Stimulated activated CD4-positive, alpha-beta T cell treated with anti-CD3 and anti-CD28 coated beads, Interleukin-4, amount 100 ng/mL, for 4 hours (primary cell): ENCODE results near the gene FBXL7.

Source experiments
- DNase-seq, 2 experiments: peaks; one replicate each; pipeline ENCODE4 v3.0.0-alpha.2; 2020

FBXL7 gene

DNA sequence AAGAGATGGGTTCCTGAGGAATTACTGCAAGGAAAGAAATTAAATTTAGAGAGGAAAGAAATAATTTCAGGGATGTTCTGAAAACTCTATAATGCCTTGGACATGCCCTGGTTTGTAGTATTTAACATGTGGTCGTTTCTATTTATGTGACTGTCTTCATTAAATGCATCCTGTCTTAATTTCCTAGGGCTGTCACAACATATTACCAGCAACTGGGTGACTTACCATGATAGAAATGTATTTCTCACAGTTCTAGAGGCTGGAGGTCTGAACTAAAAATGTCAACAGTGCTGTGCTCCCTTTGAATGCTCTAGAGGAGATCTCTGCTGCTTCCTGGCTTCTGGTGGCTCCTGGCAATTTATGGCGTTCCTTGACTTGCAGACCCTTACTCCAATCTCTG lies 287.7 kb downstream of the FBXL7 start:
- no peak for DNase-seq

DNA sequence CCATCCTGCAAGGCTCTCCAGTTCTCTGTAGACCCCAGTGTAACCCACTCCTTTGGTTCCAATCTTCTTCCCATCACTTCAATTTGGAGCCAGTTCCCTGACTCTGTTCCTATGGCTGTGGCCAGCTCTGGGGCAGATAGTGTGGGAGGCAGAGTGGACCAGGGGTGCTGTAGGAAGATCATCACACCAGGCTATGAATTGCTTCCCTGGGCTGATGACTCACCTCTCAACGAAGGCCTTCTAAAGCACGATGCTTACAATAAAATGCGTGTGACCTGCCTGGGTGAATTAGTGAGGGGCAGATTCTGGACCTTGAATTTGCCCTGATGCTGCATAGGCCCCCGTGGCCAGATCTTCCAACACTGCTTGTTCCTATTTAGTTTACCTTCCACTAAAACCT lies 289.7 kb downstream of the FBXL7 start:
- DNase-seq: no peak

DNA sequence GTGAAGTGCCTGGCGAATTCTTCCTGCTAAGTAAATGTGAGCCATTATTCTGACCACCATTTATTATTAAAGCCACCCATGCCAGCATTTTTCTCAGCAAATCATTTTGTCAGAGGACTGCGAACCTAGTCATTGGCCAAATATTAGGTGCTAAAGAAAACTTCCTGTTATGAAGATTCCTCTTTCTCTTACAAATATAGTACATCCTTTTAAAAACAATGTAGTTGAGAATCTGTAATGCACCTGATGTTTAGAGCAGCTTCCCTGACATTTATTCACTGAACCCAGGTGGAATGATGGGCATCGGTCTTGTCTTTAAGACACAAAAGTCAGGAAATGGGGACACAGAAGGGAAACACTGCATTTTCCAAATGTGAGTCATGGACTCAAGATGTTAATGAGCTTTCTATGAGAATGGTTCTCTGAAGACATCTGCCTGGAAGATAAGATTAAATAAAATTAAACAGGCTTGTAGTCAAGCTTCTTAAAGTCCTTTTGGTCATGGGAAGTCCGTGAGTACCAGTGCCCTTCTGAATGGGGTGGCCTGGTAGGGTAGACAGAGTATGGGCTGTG lies 290.6 kb downstream of the FBXL7 start:
- DNase-seq: no peak

DNA sequence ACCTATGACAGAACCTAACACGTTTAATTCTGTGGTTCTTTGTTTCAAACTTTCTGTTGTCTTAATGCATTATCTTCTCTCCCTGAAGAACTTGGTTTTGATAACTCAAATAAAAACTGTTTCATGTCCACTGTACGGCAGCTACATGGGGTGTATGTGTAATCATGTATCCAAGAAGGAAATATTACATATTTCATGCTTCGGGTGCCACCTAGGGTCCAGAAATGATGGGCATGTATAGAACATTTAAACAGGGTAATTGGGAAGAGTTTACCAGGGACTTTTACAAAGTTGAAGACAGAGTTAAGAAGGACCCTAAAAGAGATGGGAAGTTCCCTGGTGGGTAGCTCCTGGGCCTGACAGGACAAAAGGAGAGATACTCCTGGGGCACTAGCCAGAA lies 291.3 kb downstream of the FBXL7 start:
- no peak for DNase-seq

DNA sequence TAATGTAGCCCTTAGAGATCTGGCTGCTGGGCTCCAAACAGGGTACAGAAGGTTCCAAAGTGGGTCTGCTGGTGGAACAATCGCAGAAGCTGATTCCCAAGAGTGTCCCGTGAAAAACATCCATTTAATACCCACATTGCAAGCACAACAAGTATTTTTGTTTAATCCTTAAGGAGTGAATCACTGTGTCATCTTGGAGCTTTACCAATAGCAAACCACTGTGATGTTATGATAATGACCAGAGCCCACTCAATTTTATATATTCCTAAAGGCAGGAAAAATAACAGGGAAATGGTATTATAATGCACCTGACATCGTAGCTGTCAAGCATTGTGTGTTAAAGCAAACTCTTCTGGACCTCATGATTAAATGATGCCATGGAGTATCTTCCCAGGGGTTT lies 291.9 kb downstream of the FBXL7 start:
- no peak for DNase-seq

DNA sequence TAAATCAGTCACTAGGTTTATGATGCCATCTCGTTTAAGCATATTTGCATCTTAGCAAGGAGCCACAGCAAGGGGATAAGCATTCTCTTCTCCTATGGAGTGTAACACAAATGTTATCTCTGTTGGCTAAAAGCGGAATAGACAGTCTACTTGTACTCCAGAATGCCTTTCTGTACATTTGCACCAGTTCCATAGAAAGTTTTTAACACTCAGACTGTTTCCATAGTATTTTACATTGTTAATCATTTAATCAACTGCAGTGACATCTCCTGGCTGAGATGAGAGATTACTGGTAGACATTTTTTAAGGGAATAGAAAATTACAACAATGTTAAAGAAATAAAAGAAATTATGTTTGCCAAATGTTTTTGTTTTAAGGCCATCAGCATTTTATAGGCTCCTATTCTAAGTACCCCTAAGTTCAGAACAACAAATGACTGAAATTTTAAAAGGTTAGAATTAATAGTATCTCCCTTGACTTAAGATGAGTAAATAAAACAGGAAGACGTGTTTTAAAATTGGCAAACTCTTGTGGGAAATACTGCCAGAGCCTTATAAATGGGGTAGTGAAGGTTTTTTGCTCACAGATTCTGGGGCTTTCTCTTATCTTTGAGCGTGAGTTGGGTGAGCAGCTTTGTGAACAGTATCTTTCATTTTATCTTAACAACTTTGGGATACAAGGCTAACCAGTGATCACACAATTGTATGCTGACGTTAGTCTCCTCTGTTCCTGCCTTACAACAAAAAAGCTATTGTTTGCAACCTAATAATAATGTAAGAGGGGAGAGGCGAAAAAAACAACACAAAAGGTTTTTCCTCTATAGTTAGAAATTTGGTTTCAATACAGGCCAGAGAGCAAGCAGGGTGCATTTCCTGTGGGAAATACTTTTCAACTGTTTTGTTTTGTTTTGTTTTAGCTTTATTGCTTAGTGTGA lies 294.3 kb downstream of the FBXL7 start:
- no peak for DNase-seq

DNA sequence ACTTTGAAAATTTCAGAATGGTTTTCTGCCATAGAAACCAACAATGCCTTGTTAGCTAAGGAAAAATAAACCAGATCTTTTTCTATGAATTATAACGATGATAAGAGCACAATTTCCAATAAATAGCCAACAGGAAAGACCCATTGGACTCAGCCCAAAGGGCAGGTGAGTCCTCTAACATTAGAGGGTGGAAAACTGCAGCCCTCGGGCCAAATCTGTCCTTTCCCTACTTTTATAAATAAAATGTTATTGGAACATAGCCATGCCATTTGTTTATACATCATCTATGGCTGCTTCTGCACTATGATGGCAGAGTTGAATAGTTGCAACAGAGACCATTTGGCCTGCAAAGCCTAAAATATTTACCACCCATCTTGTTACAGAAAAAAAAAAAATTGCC lies 296.1 kb downstream of the FBXL7 start:
- no peak for DNase-seq

DNA sequence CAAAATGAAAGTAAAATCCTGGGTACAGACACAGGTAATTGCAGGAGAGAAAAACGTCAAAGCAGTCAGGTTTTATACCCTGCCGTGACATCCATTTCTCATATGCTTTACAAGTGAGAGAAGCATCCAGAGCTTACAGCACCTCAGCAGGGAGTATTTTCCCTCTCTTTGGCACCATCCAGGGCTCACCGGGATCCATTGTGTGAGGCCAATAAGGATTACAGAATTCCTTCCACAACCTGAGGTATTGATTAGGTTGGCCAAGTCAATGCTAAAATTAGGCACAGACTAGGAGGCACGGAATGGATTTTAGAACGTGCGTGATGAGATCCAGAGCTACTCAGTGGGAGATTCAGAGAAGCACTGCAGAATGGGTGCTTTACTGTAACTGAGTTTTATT lies 296.6 kb downstream of the FBXL7 start:
- no peak for DNase-seq

DNA sequence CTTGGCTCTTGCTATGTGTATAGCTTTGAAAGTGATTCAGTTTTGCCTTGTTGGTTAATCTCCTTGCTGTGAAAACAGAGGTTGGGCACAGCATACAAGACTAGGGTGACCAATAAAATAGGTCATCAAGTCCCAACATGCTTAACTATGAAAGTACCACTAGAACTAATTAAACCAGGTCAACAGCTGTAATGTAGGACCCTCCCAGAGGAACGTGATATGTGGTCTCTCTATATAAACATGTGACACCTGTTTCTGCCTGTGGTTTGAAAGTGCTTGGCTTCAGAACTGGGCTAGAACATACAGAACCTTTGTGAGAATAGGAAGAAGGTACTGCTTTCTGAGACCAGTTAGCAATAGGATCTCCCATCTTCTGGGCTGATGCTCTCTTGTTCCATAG lies 297.1 kb downstream of the FBXL7 start:
- no peak for DNase-seq

DNA sequence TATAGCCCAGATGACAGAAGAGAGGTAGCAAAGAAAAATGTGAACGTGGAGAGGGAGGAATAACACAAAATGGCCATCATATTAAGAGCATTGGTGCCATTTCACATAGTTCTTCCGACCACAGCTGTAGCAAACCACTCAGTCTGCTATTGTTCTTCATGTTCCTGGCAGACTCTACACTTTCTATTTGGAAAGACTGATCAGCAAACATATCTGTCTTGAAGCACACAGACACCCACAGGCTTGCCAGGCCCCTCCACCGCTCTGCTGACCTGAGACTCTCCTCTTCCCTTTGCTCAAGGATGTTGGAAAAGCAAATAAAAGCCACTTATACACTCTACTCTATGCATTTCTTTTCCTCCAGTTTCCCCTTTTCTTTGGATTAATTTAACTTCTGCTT lies 298.0 kb downstream of the FBXL7 start:
- no peak for DNase-seq

DNA sequence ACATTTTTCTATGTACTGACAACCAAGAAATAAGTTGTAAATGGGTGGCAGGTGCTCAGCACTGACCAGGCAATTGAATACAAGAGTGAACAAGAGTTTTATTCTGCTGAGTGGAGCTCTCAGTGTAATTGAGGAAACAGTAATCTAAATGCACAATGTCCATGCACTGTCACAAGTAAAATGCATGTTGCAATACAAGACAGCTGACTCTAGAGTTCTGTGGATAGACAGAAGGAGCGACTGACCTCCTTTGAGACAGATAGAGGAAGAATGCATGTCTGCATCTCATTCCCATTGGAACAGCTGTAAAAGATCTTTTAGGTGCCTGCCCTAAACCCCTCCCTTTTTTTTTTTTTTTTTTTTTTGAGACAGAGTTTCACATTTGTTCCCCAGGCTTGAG lies 299.0 kb downstream of the FBXL7 start:
- no peak for DNase-seq

DNA sequence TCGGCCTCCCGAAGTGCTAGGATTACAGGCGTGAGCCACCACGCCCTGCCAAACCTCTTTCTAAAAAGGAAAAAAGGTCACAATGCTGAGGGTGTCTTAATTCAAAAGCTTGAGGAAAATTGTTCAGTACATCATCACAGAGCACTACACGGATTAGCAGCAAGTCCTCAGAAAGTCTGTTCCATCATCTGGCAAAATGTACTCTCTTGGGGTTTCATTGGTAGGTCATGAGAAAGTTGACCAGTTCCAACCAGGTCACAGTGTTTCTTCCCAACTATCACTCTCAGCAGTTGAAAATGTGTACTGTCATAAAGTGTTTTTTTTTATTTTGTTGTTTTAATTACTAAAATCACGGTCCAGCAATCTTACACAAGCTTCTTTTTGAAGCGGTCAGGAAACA lies 299.6 kb downstream of the FBXL7 start:
- DNase-seq: no peak

DNA sequence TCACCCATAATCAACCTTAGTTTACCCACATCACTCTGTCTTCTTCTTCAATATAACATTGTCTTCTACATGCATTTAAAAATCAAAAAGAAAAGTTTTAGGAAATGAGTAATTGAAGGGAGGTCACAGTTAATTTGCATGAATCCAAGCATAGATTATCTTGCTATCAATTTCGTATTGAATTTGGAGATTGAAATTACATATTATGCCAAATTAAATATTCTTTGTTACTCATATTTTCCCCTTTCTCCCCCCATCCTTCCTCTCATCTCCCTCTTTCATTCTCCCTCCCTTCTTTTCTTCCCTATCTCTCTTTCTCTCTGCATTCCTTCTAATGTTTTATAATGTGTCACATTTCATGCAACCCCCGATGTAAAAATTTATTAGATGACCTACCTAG lies 303.3 kb downstream of the FBXL7 start:
- DNase-seq: no peak

DNA sequence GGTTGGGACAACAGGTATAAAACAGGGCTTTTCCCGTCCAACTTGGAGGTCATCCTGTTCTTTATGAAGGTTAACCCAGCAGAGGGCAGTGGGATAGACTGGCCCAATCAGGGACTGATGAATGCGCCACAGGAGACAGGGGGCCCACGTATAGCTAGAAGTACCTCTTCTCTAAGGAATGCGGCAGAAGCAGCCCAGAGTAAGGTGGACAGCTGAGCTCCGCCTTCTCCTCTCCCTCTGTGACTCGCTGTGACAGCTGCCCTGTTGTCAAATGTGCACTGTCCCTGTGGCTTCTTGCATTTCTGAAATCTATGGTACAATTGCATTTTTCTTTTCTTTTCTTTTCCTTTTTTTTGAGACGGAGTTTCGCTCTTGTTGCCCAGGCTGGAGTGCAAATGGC lies 306.6 kb downstream of the FBXL7 start:
- no peak for DNase-seq

DNA sequence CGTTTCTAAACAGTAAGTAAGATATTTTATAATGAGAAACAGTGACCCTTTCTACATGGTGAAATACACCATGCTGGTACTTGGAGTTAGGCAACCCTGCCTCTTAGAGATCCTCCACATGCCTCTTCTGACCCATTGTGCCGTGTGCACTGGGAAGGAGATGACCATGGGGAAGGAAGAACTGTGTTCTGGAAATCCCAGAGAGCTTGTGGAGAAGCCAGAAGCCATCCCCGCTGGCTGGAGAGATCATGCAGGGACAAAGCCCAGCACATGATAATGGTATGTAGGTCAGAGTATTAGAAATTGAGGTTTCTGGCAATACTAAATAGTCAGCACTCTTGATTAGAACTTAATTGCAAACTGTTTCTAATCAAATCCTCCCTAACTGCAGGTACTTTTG lies 307.3 kb downstream of the FBXL7 start:
- no peak for DNase-seq

DNA sequence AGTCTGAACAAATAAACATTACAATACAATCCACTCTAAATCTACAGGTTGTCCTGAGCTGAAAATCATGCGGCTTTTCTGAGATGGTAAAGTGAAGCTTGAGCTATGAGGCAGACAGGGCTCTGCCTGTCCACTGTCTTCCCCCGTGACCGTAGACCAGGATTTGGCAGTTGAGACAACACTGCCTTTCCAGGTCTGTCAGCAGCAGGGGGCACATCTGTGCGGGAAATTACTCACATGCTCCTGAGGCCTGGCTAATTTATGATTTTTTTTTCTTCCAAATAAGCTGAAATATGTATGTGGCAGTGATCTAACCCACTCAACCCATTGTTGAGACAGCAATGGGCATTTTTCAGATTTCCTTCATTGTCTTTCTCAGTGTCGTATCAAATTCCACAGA lies 307.9 kb downstream of the FBXL7 start:
- DNase-seq: no peak

DNA sequence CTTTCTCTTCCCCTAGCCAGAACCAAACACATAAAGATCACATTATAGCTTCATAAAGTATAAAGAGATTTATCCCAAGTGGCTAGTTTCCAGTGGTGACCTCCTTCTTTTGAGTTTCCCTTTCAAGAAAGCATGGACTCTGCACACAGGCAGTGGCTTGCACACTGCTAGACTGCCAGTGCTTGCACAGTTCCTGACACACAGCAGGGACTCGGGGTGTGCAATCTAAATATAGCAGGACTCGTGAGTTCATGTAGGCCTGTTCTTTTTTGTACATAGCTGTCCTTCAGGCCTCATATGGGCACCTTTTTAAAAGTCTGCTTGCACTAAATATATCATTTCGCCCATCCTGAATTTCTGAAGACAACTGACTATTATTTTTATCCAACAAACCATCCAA lies 308.6 kb downstream of the FBXL7 start:
- DNase-seq: no peak

DNA sequence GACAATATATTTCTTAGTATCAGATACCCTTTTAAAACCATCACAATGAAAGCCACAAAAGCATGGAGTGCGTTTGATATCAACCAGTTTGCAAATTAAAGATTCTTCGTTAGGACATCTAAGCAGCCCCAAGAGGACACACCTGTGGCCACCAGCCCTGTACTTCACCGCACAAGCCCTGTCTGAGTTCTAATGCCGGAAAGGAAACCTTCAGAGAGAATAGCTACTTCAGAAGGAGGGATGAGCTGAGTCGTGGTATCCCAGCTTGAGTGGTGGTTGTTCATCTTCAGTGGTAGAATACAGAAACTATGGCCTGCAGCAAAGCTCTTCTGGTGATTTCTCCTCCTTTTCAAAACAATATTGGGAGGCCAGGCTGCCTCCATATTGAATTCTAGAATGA lies 319.6 kb downstream of the FBXL7 start:
- DNase-seq: no peak

DNA sequence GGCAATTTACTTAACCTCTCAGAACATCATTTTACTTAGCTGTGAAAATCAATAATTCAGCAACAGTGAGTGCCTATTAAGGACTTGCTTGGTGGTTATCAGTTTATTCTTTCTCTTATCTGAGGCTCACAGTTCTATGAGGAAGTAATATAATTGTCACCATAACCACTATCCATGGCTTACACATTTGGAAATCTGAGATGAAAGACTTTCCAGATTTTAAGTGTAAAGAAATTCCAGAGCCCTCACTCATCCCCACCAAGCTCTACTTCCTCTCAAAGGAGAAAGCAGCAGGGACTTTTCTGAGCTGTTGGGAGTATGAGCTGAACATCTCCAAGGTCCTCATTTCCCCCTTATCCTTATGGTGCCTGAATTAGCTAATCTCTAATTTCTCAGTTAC lies 321.5 kb downstream of the FBXL7 start:
- no peak for DNase-seq

DNA sequence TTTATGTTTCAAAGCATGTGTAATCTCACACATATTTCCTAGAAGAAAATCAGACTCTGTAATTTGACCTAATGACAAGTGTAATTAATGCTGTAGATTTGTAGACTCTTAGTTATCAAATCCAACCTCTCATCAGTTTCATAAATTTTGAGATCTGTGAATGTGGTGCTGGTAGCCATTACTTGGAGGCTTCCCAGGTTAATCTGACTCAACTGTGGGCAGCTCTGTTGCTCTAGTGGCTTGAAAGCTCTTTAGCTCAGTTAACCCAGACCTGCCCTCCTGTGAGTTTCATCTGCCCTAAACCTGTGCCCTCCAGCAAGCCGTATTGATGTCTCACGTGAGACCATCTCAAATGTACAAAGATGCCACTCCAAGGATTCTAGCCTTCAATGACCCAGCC lies 323.4 kb downstream of the FBXL7 start:
- DNase-seq: no peak

DNA sequence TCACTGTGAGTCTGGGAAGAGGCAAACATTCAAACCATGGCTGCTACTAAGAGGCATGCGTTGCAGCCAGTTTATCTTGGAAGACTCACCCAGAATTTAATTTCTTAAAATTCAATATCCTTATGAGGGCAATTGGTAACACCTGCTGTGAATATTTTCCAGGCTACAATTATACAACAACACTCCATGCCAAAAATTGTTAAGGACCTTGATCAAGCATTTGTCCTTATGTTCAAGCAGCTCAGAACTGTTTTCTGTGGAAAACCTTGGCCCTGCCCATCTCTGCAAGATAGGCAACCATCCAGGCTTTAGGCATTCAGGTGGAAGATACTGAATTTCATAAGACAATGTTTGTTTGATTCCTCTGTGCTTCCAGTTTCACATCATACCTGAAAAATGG lies 327.8 kb downstream of the FBXL7 start:
- no peak for DNase-seq

DNA sequence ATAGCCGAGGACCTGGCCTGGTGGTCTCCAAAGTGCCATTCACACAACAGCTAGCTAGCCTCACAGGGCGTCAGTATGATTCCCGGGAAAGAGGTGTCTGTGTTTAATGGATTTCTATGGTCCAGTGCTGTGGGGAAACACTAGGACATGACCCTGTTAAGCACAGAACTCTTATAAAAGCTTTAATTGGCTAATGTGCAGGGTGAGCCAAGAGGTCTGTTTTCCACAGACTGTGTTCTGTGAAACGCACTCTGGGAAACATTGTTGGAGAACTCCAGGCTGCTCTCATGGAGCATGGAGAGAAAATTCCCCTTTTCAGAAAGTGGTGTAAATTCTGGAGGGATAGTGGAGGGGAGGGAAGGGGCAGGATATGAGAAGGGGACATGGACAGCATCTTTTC lies 331.4 kb downstream of the FBXL7 start:
- DNase-seq: no peak

DNA sequence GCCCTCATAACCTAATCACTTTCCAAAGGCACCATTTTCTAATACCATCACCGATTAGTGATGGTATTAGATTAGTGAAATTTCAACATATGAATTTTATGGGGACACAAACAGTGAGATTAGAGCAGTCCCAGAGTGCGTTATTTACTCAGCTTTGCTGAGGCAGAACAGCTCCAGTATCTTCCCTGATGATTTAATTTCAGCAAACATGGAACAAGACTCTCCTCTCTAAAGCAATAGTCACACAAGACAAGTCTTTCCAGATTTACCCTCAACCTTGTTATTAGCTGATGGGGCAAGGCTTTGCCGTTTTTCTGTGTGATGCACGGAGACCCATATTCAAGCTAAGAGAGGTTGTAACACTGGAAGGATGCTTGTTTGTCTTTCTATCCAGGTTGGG lies 333.4 kb downstream of the FBXL7 start:
- DNase-seq: no peak

DNA sequence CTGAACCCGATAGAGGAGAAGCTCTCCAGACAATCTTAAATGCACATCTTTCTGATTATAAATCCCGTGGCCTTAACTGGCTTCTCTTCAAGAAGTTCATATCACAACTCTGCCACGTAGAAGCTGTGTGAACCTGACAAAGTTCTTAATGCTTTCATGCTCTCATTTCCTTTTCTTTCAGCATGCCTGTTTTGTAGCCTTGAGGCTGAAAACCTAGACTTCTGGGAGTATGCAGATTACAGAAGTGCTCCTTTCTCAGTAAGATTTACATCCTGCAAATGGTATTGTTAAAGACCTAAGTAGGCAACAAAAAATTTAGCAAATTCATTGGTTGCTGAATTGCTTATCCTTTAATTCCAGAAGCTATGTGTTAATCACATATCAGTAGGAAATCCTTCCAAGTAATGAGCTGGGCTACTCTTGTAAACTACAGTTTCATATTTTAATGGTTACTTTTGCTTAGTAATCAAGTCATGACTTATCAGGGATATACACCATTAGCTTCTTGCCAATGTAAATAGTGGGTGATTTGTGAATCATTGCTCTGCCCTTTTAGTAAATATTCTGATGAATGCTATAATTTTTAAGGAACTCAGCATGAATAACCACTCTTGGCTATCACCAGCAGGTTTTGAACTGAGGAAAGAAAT lies 334.7 kb downstream of the FBXL7 start:
- no peak for DNase-seq
